Muscle of arm (tissue), 12 donors: Measurements from ENCODE around the gene BABAM2. TPM values are rescaled to one million over a fixed set of nuclear protein-coding genes. Genes with fewer than 3 reads are reported as not detected.

ENCODE experiments used
- DNase-seq: peaks from one replicate; pipeline ENCODE4 v3.0.0-alpha.2; 2013
- polyA plus RNA-seq, 12 donors: library from polyadenylated mRNA; unstranded; fragments of 120-200 nt; gene quantifications; one replicate each; pipeline ENCODE4 v1.2.1, GENCODE V29; 2013; ENCODE audit not compliant: insufficient read length in 12 of 12

The BABAM2 gene
- polyA plus RNA-seq, 12 donors, result 23.2 to 30.5 (median 24.7) TPM; not detected in 1

DNA sequence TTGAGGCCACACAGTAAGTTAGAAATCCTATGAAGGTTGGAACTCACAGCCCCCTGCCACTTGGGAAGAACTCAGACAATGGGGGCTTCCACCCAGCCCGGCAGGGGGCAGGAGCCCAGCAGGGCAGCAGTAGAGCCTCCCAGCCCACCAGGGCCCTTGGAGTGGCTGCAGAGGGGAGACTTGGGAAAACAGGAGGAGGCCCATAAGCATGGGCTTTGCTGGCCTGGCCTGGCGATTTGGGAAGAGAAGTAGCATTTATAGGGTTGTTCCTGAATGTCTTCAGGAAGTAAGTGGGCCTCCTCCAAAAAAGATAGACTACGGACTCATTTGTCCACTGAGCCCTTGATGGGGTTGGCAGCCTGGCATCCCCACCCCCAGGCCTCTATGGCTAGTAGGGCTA is 484.7 kb downstream of the BABAM2 start:
- DNase-seq, result no peak

DNA sequence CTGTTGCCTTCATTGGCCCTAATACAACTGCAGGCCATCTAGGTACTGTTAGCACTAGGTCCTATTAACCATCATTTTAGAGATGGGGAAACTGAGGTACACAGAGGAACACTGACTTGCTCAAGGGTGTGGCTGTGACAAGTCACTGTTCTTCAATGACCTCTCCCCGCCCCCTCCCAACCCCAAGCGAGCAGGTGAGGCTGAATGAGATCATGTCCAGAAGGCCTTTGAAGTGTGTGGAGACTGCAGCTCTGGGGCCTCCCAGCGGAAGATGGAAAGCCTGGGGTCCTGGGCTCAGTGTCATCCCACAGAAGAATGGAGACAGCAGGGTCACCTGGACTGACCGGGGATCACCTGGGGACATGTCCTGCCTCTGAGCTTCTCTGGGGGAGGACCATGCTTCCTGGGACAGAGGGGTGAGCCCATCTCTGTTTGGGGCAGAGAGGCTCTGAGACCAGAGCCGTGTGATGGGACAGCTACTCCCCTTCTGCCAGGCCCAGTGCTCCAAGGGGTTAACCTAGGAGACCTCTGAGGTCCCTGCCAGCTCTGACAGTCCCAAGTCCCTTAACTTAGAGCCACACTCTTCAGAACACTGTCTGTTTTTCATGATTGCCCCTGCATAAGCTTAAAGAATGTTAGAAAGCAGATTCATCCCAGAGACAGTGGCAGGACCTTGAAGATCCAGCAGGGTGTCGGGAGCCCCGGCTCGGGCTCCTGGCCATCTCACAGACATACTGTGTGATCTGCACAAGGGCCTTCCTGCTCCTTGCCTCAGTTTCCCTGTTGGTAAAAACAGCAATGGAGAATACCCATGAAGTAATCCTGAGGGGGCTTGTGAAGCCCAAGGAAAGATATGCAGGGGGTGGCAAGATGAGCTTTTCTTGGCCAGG is 485.5 kb downstream of the BABAM2 start:
- DNase-seq, result no peak

DNA sequence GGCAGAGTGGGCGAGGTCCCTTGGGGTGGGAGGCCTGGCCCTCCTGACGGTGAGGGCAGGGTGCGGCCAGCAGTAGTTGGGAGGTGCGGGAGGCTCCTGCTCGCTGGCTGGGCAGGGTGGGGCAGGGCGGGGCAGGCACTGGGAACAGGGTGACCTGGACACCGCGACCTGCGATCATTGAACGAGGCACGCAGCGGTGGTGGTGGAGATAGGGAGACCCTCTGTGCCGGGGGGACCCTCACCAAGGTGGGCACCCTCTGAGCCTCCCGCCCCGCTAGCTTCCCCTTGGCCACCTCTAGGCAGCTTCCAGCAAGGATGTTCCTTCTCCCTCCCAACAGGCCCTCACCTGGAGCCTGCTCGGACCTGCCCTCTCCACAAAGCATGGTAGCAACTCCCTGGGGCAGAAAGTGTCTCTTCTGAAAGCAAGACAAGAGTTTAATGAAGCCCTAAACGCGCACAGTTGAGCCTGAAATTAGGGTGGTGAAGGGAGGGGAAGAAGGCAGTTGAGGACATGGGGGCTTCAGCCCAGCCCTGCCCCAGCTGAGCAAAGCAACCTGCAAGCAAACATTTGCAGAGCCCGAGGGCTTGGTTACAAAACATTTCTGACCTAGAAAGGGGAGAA is 486.8 kb downstream of the BABAM2 start:
- no peak for DNase-seq

DNA sequence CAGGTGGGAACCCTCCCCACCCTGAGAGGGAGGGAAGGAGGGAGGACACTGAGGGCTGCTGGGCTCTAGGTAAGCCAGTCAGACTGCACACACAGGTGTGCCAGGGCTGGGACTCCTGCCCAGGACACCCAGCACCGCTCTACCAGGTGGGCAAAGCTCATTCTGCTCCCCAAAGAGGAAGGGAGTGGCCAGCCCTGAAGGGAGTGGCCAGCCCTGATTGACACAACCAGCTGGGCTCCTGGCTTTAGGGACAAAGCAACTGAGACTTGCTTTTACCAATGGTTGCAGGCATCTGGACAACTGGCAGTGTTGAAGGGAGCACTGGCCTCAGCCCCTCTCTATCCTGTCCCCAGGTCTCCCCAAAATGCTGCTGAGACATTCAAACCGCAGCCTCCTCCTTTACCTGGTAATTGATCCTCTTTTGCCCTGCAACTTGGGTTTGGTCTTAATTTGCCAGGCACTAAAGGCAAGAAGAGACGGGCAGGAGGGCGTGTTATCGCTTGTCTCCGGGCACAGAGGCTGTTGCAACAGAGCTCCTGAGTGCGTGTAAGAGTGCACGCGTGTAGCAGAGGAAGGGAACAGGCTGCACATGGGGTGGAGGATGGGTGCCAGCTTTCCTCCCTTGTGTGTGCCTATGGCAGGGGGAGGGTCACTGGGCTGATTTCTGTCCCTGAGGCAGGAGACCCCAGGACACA is 487.6 kb downstream of the BABAM2 start:
- no peak for DNase-seq

DNA sequence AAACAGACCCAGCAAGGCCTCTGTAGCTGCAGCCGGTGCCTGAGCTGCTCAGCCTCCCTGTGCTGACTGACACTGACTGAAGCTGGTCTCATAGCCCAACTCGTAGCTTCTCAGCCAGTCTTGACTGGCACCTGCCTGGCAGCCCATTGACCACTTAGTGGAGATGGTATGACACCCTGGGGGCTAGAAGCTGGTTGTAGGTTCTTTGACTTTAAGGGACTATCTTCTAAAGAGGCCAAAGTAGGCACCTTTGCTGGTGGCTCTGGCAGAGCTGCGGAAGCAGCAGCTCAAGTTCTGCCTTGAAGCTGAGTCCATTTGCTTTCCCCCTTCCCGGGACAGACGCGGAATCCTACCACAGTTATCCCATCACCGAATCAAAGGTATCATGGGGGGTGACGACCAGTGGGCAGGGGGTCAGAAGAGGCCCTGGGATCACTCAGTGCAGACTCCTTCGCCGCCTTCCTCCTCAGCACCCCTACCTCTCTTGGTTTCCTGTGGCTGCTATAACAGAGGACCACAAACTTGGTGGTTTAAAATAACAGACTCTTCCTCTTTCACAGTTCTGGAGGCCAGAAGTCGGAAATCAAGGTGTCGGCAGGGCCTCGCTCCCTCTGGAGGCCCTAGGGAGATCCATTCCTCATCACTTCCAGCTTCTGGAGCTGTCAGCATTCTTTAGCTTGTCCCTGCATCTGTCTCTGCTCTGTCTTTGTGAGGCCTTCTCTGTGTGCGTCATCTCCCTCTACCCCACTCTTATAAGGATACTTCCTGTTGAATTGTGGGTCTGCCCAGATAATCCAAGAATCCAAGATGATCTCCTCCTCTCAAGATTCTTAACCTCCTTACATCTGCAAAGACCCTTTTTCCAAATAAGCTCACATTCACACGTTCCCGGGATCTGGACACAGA is 488.4 kb downstream of the BABAM2 start:
- DNase-seq, result no peak

GRCh38 chr2:28380219-28380618 is 489.7 kb downstream of the BABAM2 start:
- DNase-seq, result no peak

DNA sequence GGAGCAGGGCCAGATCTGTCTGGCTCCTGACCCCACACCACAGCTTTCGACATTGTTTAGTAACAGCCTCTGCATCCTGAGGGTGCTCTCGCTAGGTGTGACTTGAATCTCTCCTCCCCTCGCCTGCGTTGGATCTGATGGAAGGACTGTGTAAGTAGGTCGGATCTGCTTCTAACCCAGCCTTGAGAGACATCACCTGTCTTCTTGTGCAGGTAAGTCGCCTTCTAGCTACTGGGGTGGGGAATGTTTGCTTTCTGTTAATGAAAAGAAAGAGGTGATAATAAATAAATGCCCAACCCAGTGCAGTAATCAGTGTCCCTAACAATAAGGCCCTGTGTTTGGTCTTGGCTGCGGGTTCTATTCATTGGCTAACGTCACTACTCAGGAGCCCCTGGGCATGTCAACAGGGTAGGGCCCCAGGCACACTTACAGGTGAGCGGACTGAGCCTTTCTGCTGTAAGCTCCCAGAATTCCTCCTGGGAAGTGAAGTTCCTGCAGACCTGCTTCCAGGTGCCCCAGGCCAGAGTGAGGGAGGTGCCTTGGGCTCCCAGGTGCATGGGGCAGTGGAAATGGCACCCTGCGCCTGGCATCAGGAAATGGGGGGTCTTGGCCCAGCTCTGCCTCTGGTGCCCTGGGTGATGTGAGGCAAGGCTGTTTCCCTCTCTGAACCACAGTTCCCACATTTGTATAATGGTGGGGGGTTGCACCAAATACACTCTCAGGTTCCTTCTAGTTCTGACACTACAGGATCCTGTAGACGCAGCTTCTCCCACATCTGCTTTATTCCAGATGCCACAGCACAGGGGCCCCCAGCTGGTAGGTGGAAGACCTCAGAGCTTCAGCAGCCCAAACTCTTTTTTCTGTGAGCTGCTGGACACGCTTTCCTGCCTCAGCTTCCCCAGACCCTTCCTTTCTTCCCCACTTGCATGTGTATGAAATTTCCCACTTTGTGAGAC is 491.0 kb downstream of the BABAM2 start:
- DNase-seq, result no peak

GRCh38 chr2:28382755-28383154 is 492.2 kb downstream of the BABAM2 start:
- DNase-seq, result no peak

DNA sequence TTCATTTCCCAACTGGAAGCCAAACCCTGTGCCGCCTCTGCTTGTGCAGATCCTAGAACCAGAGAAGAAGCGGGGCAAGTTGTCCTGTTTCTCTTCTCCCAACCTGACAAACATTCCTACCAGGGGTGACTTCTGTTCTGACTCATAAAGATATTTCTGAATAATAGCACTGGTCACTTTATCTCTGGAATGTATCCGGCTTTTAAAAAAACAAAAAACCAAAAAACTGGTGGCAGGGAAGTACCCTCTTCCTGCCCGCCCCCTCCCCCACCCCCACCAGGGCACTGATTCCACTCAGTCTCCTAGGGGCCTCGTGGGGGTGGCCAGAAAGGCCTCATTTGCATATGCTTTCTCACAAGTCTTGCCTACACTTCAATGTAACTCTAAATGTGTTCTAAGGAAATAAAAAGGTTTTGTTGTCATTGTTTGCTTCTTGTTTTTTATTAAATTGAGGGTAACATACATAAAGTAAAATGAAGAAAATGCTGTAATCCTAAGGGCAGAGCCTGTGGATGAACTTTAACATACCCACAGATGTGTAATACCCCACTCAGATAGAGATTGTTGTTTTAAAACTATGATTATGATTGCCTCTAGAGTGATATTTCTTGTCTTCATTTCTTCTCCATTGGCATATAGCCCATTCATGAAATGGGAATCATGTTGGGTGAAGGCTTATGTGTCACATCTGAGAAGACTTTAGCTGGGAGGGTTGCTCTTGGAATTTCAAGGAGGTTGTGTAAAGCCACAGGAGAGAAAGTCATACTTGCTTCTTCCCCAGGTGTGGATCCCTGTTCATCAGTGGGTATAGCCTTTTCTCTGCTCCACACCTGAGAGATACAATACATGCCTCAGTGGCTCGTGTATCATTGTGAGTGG is 496.8 kb downstream of the BABAM2 start:
- no peak for DNase-seq

Other genes with a start within 250 kb of the BABAM2 start
- gene SUPT7L, start 227.1 kb upstream of the BABAM2 start, polyA plus RNA-seq, result 10 to 100 TPM in 11 of 12 donors, not detected in 1; 24.8 to 49.5 (median 32.3) TPM
- 10 to 100 TPM in 11 of 12 donors, not detected in 1; 23.8 to 30.1 (median 25.4) TPM for gene SLC4A1AP, start 226.8 kb upstream of the BABAM2 start, polyA plus RNA-seq
- 100 to 1,000 TPM in 9 of 12 donors, 10 to 100 TPM in 2, not detected in 1; 74.2 to 150 (median 122) TPM for gene MRPL33, start 119.0 kb upstream of the BABAM2 start, polyA plus RNA-seq
- 1 to 10 TPM in 5 of 12 donors, under 1 TPM in 5, not detected in 2; 0.63 to 1.7 (median 1.1) TPM for gene RBKS, start 342 bp upstream of the BABAM2 start, polyA plus RNA-seq